AG04450 (cell line): ENCODE results near the gene PRRG3. TPM values are rescaled to one million over a fixed set of nuclear protein-coding genes. Genes with fewer than 3 reads are reported as not detected.

Source experiments
- CTCF ChIA-PET: fragments of 300-600, 350-600 bp; formaldehyde crosslinking; extraction: SDS; loops from one replicate; lab custom pipeline; 2022; ENCODE audit warnings: antibody characterized with exemption, inconsistent platforms; lab: Charles Lee
- POLR2A ChIA-PET: fragments of 350-600 bp; formaldehyde crosslinking; extraction: SDS; loops from one replicate; lab custom pipeline; 2021; ENCODE audit warnings: antibody characterized with exemption, inconsistent platforms; lab: Yijun Ruan, JAX
- DNase-seq: peaks from one replicate; pipeline ENCODE4 v3.0.0-alpha.2; 2011; ENCODE audit warnings: low read depth, low spot score
- H3K27ac ChIP-seq: one replicate; pipeline ENCODE4 v1.5.1; 2012; ENCODE audit warnings: low read depth, low read length, control low read depth
- H3K27me3 ChIP-seq: one replicate; pipeline ENCODE4 v1.6.0; 2012; ENCODE audit warnings: low read length; ENCODE audit not compliant: control insufficient read depth, insufficient read depth
- H3K4me3 ChIP-seq: 2 replicates; pipeline ENCODE4 v1.5.1; 2011; ENCODE audit warnings: mild to moderate bottlenecking, low read depth, low read length, control low read depth
- H3K9me3 ChIP-seq: 2 replicates; pipeline ENCODE4 v1.5.1; 2012; ENCODE audit warnings: low read length; ENCODE audit not compliant: control insufficient read depth, insufficient read depth
- polyA plus RNA-seq: library from polyadenylated mRNA; depleted of rRNA; stranded (reverse); fragments of >200 nt; gene quantifications from 2 replicates; pipeline ENCODE4 v1.2.3, GENCODE V29; 2011
- TF ChIP-seq, protein P1 (sequence below): IDR thresholded peaks from 2 replicates; pipeline ENCODE4 v1.5.1; 2011; ENCODE audit warnings: low read depth, low read length, control low read depth, inconsistent platforms

Gene PRRG3
- polyA plus RNA-seq, 1 experiment, result not detected

DNA sequence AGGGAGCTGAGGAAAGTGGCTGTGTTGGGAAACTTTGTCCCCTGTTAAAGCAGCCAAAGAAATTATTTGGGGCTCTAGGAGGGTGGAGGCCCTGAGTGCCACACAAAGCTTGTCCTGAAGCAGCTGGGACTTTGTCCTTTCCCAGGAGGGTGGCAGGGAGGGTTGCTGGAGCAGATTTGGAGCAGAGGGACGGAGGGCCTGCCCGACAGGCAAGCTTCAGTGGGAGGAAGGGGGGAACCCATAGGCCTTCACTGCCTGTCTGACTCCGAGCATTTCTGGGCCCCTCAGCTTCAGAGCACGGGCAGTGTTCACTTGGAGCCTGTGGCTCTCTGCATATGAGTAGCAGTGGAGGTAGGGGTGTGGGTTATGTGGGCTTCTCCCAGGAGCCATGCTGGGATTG, 32.1 kb downstream of the PRRG3 start:
- no peak for DNase-seq
- Histone ChIP-seq H3K27me3 (no peaks in the 10 kb centered on the region), H3K9me3 (no peaks in the 10 kb centered on the region), H3K4me3 (no peak overlapping the region), H3K27ac (no peak overlapping the region)
- POLR2A ChIA-PET, result no interaction called here
- CTCF ChIA-PET, result no interaction called here
- TF ChIP-seq, protein P1, sequence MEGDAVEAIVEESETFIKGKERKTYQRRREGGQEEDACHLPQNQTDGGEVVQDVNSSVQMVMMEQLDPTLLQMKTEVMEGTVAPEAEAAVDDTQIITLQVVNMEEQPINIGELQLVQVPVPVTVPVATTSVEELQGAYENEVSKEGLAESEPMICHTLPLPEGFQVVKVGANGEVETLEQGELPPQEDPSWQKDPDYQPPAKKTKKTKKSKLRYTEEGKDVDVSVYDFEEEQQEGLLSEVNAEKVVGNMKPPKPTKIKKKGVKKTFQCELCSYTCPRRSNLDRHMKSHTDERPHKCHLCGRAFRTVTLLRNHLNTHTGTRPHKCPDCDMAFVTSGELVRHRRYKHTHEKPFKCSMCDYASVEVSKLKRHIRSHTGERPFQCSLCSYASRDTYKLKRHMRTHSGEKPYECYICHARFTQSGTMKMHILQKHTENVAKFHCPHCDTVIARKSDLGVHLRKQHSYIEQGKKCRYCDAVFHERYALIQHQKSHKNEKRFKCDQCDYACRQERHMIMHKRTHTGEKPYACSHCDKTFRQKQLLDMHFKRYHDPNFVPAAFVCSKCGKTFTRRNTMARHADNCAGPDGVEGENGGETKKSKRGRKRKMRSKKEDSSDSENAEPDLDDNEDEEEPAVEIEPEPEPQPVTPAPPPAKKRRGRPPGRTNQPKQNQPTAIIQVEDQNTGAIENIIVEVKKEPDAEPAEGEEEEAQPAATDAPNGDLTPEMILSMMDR, result no peak

DNA sequence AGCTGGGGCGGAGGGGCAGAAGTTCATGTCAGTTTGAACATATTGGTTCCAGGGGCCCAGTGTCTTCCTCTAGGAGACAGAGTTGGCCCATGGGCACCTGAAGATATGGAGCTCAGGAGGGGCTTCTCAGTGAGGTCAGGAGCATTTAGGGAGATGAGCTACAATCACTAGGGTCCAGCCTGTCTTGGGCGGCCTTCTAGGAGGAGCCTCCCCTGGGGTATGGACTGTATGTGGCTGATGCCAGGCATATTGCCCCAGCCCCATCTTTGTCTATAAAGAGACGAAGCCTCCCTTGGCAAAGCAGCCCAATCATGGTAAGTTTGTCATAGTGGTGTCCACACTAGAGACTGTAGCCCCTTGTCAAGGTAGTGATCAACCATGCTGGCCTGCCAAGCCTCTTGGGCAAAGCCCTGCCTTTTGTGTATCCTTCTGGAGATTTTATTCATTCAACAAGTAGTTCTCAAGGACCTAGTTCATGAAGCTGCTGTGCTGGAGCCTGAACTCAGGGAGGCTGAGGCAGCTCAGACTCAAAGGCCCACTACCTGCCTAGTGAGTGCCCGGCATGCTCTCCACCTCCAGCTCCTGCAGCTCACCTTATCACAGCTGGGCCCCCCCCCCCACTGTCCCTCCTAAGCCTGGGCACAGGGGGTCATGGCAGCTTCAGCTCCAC, 33.9 kb downstream of the PRRG3 start:
- POLR2A ChIA-PET, result no interaction called here
- CTCF ChIA-PET, result interaction anchor here (0.6 kb wide), 1 partner anchor 1083 kb away, joined by 3 read pairs; no protein-coding TSS in a partner anchor
- no peak for DNase-seq
- H3K27ac ChIP-seq, result no peak overlapping the region
- no peaks in the 10 kb centered on the region for H3K9me3 ChIP-seq
- no peaks in the 10 kb centered on the region for H3K27me3 ChIP-seq
- H3K4me3 ChIP-seq, result no peak overlapping the region
- TF ChIP-seq, protein P1, result no peak

DNA sequence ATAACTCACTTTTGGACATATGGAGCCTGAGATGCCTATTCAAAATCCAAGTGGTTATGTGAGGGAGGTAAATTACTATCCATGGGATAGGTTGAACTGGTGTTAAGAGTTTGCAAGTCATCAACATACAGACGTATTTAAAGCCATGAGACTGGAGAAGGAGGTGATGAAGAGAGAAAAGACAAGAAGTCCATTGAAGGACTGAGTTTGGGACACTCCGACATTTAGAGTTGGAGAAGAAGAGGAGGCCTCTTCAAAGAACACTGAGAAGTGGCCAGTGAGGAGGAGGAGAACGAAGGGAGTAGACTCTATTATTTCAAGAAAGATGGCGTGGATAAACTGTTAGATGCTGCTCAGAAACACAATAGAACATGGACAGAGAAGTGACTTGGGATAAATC, 39.2 kb downstream of the PRRG3 start, which contains the start of gene CNGA2:
CNGA2 (plus strand) TSS at position 301 of the 400 bp plus-strand sequence. CDS start 3,738 bp downstream, outside the sequence.
- TF ChIP-seq, protein P1, result no peak
- POLR2A ChIA-PET, result no interaction called here
- Histone ChIP-seq H3K4me3 (no peak within 1 kb of the TSS), H3K27ac (no peak within 1 kb of the TSS), H3K9me3 (no peaks in the 10 kb centered on the region), H3K27me3 (no peaks in the 10 kb centered on the region)
- CTCF ChIA-PET, result no interaction called here
- DNase-seq, result no peak

DNA sequence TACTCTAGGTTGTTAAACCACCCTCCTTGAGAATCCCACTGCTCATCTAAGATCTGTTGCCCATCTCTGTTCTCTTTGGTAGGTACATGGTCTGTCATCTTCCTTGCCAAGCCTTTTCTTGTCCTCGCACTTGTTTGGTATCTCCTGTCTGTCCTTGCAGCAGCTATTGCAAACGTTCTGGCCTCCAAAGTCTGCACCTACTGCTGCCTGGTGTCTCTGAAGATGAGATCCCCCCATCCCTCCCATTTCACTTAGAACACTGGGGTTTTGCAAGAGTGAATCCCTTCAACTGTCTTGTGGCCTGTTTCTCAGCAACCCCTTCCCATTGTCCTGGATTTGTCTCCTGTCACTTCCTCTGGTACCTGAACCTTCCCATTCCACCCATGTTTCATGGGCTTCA, 40.0 kb downstream of the PRRG3 start:
- no peak overlapping the region for H3K4me3 ChIP-seq
- no peak for DNase-seq
- no peaks in the 10 kb centered on the region for H3K9me3 ChIP-seq
- no peak overlapping the region for H3K27ac ChIP-seq
- H3K27me3 ChIP-seq, result no peaks in the 10 kb centered on the region
- CTCF ChIA-PET, result no interaction called here
- TF ChIP-seq, protein P1, result no peak
- POLR2A ChIA-PET, result no interaction called here

DNA sequence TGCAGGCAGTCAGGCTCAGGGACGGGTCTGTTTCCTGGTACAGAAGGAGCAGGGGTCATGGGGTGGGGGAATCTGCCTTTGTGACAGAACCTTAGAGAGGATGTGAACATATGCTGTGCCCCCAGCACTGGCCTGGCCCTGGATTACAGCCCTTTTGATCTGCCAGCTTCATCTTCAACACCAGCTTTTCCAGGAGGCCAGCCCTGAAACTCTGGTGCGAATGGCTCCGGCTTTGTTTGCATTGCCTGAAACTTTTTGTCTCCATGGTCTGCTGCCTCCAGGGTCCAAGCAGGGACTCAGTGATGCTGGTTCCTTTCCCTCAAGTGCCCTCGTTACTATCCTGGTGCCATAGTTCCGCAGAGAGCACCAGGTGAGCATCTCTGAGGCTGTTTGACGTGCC, 41.4 kb downstream of the PRRG3 start:
- no peaks in the 10 kb centered on the region for H3K9me3 ChIP-seq
- TF ChIP-seq, protein P1, result no peak
- ChIA-PET POLR2A (no interaction called here), CTCF (no interaction called here)
- DNase-seq, result no peak
- H3K27ac ChIP-seq, result no peak overlapping the region
- no peaks in the 10 kb centered on the region for H3K27me3 ChIP-seq
- no peak overlapping the region for H3K4me3 ChIP-seq
